ENCODE results near the gene UHRF2.

GRCh38 chr9:6459718-6460117 lies 46.7 kb downstream of the UHRF2 start:
- TF ChIP-seq, protein P1, sequence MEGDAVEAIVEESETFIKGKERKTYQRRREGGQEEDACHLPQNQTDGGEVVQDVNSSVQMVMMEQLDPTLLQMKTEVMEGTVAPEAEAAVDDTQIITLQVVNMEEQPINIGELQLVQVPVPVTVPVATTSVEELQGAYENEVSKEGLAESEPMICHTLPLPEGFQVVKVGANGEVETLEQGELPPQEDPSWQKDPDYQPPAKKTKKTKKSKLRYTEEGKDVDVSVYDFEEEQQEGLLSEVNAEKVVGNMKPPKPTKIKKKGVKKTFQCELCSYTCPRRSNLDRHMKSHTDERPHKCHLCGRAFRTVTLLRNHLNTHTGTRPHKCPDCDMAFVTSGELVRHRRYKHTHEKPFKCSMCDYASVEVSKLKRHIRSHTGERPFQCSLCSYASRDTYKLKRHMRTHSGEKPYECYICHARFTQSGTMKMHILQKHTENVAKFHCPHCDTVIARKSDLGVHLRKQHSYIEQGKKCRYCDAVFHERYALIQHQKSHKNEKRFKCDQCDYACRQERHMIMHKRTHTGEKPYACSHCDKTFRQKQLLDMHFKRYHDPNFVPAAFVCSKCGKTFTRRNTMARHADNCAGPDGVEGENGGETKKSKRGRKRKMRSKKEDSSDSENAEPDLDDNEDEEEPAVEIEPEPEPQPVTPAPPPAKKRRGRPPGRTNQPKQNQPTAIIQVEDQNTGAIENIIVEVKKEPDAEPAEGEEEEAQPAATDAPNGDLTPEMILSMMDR (IDR thresholded peaks at IDR 0.05) = no peak
- TF ChIP-seq POLR2A (IDR thresholded peaks at IDR 0.05) = no peak

All from ovary (tissue), 3 donors.